GM21737 (cell line): ENCODE results near the gene ADAMTS3.
"Not testable (repeated sequence)": the region's sequence is repeated elsewhere in the genome, so short reads cannot be mapped to it uniquely, and the experiment has no call there.

ENCODE experiments used
- ATAC-seq: cut with Tn5 transposase; IDR thresholded peaks from one replicate; pipeline ENCODE4 v1.9.1; 2021; ENCODE audit warnings: mild to moderate bottlenecking, moderate library complexity; ENCODE audit not compliant: unreplicated experiment

Gene ADAMTS3

GRCh38 chr4:72473434-72473900 lies 95.6 kb downstream of the ADAMTS3 start:
- ATAC-seq: no peak

GRCh38 chr4:72471816-72472215 lies 97.2 kb downstream of the ADAMTS3 start:
- no peak for ATAC-seq

GRCh38 chr4:72468904-72469502 lies 100.0 kb downstream of the ADAMTS3 start:
- no peak for ATAC-seq

- no peak for ATAC-seq
Observed at GRCh38 chr4:72467633-72468032, 101.4 kb downstream of the ADAMTS3 start.

- no peak for ATAC-seq
Observed at GRCh38 chr4:72463724-72464123, 105.3 kb downstream of the ADAMTS3 start.

GRCh38 chr4:72457158-72457557 lies 111.9 kb downstream of the ADAMTS3 start:
- ATAC-seq: no peak

- no peak for ATAC-seq
Observed at GRCh38 chr4:72451349-72451748, 117.7 kb downstream of the ADAMTS3 start.

- ATAC-seq: no peak
Observed at GRCh38 chr4:72449705-72450104, 119.3 kb downstream of the ADAMTS3 start.

- ATAC-seq: no peak
Observed at GRCh38 chr4:72448231-72448630, 120.8 kb downstream of the ADAMTS3 start.

- ATAC-seq: no peak
Observed at GRCh38 chr4:72446353-72447055, 122.5 kb downstream of the ADAMTS3 start.

GRCh38 chr4:72444092-72444491 lies 124.9 kb downstream of the ADAMTS3 start:
- ATAC-seq: no peak

- no peak for ATAC-seq
Observed at GRCh38 chr4:72442715-72443114, 126.3 kb downstream of the ADAMTS3 start.

- no peak for ATAC-seq
Observed at GRCh38 chr4:72442147-72442546, 126.9 kb downstream of the ADAMTS3 start.

GRCh38 chr4:72440386-72440785 lies 128.6 kb downstream of the ADAMTS3 start:
- ATAC-seq: no peak

- no peak for ATAC-seq
Observed at GRCh38 chr4:72432975-72433374, 136.0 kb downstream of the ADAMTS3 start.

- ATAC-seq: no peak
Observed at GRCh38 chr4:72432282-72432681, 136.7 kb downstream of the ADAMTS3 start.

- ATAC-seq: no peak
Observed at GRCh38 chr4:72430988-72431387, 138.0 kb downstream of the ADAMTS3 start.

GRCh38 chr4:72430050-72430449 lies 139.0 kb downstream of the ADAMTS3 start:
- ATAC-seq: no peak

- no peak for ATAC-seq
Observed at GRCh38 chr4:72429397-72429889, 139.6 kb downstream of the ADAMTS3 start.

GRCh38 chr4:72427057-72427456 lies 142.0 kb downstream of the ADAMTS3 start:
- no peak for ATAC-seq

GRCh38 chr4:72425908-72426307 lies 143.1 kb downstream of the ADAMTS3 start:
- ATAC-seq: not testable (repeated sequence)

- no peak for ATAC-seq
Observed at GRCh38 chr4:72424006-72424405, 145.0 kb downstream of the ADAMTS3 start.
